GM18868 (cell line): ENCODE data around the gene GALNT9.
"Not testable (repeated sequence)": the region's sequence is repeated elsewhere in the genome, so short reads cannot be mapped to it uniquely, and the experiment has no call there.

Experiments used
- ATAC-seq: cut with Tn5 transposase; IDR thresholded peaks from one replicate; pipeline ENCODE4 v1.9.1; 2021; ENCODE audit warnings: mild to moderate bottlenecking, moderate library complexity; ENCODE audit not compliant: unreplicated experiment

Gene GALNT9

GRCh38 chr12:132237772-132238487, 91.5 kb downstream of the GALNT9 start:
- ATAC-seq, result no peak

- ATAC-seq, result no peak
Measured at GRCh38 chr12:132236930-132237771, 92.2 kb downstream of the GALNT9 start.

- no peak for ATAC-seq
Measured at GRCh38 chr12:132236129-132236929, 93.1 kb downstream of the GALNT9 start.

GRCh38 chr12:132235116-132235820, 94.1 kb downstream of the GALNT9 start:
- ATAC-seq, result no peak

- ATAC-seq, result no peak
Measured at GRCh38 chr12:132230381-132230780, 99.0 kb downstream of the GALNT9 start.

GRCh38 chr12:132229926-132230325, 99.5 kb downstream of the GALNT9 start:
- no peak for ATAC-seq

GRCh38 chr12:132229193-132229760, 100.1 kb downstream of the GALNT9 start:
- ATAC-seq, result no peak

GRCh38 chr12:132228476-132229192, 100.8 kb downstream of the GALNT9 start:
- ATAC-seq, result no peak

GRCh38 chr12:132227782-132228475, 101.5 kb downstream of the GALNT9 start:
- ATAC-seq, result no peak

- no peak for ATAC-seq
Measured at GRCh38 chr12:132227118-132227517, 102.3 kb downstream of the GALNT9 start.

GRCh38 chr12:132226604-132227003, 102.8 kb downstream of the GALNT9 start:
- ATAC-seq, result no peak

- no peak for ATAC-seq
Measured at GRCh38 chr12:132225214-132225613, 104.2 kb downstream of the GALNT9 start.

- ATAC-seq, result no peak
Measured at GRCh38 chr12:132224484-132224883, 104.9 kb downstream of the GALNT9 start.

GRCh38 chr12:132222808-132223173, 106.6 kb downstream of the GALNT9 start:
- no peak for ATAC-seq

- no peak for ATAC-seq
Measured at GRCh38 chr12:132222096-132222807, 107.1 kb downstream of the GALNT9 start.

- ATAC-seq, result not testable (repeated sequence)
Measured at GRCh38 chr12:132219761-132220160, 109.6 kb downstream of the GALNT9 start.

- ATAC-seq, result no peak
Measured at GRCh38 chr12:132219323-132219722, 110.1 kb downstream of the GALNT9 start.

- no peak for ATAC-seq
Measured at GRCh38 chr12:132218915-132219314, 110.5 kb downstream of the GALNT9 start.

- no peak for ATAC-seq
Measured at GRCh38 chr12:132218527-132218875, 110.9 kb downstream of the GALNT9 start.
